ENCODE measurements around the gene PLK3. TPM values are rescaled to one million over a fixed set of nuclear protein-coding genes. Genes with fewer than 3 reads are reported as not detected.
"Not testable (repeated sequence)": the region's sequence is repeated elsewhere in the genome, so short reads cannot be mapped to it uniquely, and the experiment has no call there.

The PLK3 gene
- total RNA-seq, 2 donors from 2014 or later, result 5.2 to 15.5 TPM

DNA sequence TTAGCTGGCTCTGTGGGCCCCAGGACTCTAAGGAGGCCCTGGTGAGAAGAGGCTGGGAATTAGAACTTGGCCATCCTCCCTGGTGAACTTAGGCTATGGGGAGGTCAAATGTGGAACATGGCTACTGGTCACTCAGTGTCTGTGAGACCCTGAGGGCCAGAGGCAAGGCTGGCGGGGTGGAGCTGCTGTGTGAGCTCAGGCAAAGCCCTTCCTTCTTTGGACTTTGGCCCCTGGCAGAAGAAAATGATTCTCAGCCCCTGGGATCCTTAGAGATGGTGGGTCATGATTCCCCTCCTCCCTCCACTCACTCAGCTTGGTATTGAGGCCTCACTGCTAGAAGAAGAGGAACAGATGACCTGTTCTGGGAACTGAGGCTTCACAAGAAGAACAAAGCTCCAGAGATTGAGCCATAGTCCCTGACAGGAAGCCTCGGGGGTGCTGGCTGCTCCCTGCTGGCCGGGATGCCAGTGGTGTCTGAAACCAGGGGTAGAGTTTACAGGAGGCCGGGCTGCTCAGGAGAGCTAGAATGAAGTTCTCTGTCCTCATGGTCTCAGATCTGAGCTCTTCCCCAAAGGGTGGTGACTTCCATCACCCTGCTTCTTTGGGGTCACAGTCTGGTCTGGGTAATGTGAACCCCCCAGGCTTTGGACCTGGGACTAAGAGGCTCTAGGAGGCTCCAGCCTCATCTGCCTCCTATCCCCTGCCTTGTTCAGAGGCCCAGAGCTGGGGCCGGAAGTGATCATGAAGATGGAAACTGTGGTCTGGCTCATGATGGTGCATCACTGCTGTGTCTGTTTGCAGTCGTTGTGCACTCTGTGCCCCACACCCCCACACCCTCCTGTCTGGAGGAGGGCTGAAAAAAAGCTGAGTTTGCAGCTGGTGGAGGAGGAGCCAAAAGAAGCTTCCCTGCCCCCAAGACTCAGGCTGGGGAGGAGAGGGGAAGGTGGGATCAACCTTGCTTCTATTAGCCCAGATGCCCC, 9.1 kb downstream of the PLK3 start:
- TF ChIP-seq POLR2A (IDR thresholded peaks at IDR 0.05) (no peak), POLR2AphosphoS5 (IDR thresholded peaks at IDR 0.05) (no peak)
- Histone ChIP-seq H3K9me3 (no peaks in the 10 kb centered on the region), H3K4me3 (no peak overlapping the region), H3K27ac (peak overlapping the region; percentile 88 to 89), H3K36me3 (no peaks in the 10 kb centered on the region), H3K4me1 (replicated peaks) (peaks cover 10% of the 10 kb centered on the region), H3K27me3 (replicated peaks; ENCODE audit: insufficient read depth) (no peaks in the 10 kb centered on the region)
- DNase-seq (ENCODE audit: low spot score), result no peak
- intact Hi-C loops (cut with DNase I), result no loop called here
- WGBS, result 46% methylated on average over 6 of the region's 6 CpGs

GRCh38 chr1:44810101-44810761, 10.1 kb downstream of the PLK3 start:
- Histone ChIP-seq H3K9me3 (no peaks in the 10 kb centered on the region), H3K27me3 (replicated peaks; ENCODE audit: insufficient read depth) (no peaks in the 10 kb centered on the region), H3K4me3 (no peak overlapping the region), H3K4me1 (replicated peaks) (peaks cover 10% of the 10 kb centered on the region), H3K27ac (peak overlapping the region; percentile 88 to 89), H3K36me3 (no peaks in the 10 kb centered on the region)
- TF ChIP-seq POLR2A (IDR thresholded peaks at IDR 0.05) (no peak), POLR2AphosphoS5 (IDR thresholded peaks at IDR 0.05) (no peak)
- TF ChIP-seq, protein P1, sequence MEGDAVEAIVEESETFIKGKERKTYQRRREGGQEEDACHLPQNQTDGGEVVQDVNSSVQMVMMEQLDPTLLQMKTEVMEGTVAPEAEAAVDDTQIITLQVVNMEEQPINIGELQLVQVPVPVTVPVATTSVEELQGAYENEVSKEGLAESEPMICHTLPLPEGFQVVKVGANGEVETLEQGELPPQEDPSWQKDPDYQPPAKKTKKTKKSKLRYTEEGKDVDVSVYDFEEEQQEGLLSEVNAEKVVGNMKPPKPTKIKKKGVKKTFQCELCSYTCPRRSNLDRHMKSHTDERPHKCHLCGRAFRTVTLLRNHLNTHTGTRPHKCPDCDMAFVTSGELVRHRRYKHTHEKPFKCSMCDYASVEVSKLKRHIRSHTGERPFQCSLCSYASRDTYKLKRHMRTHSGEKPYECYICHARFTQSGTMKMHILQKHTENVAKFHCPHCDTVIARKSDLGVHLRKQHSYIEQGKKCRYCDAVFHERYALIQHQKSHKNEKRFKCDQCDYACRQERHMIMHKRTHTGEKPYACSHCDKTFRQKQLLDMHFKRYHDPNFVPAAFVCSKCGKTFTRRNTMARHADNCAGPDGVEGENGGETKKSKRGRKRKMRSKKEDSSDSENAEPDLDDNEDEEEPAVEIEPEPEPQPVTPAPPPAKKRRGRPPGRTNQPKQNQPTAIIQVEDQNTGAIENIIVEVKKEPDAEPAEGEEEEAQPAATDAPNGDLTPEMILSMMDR (IDR thresholded peaks at IDR 0.05), result no peak
- intact Hi-C loops (cut with DNase I), result no loop called here
- WGBS, result 25% methylated on average over 11 of the region's 12 CpGs
- peak; percentile 66 for DNase-seq (ENCODE audit: low spot score)

- DNase-seq (ENCODE audit: low spot score); H3K4me1 ChIP-seq (replicated peaks); H3K27ac ChIP-seq; H3K9me3 ChIP-seq; intact Hi-C loops (cut with DNase I); H3K27me3 ChIP-seq (replicated peaks; ENCODE audit: insufficient read depth); H3K36me3 ChIP-seq; H3K4me3 ChIP-seq: not testable (repeated sequence)
- WGBS, result 90% methylated on average over 4 of the region's 4 CpGs
These were observed 10.6 kb downstream of the PLK3 start for GRCh38 chr1:44810762-44811105.

- Histone ChIP-seq H3K27me3 (replicated peaks; ENCODE audit: insufficient read depth) (no peaks in the 10 kb centered on the region), H3K36me3 (no peaks in the 10 kb centered on the region), H3K4me1 (replicated peaks) (peaks cover 10% of the 10 kb centered on the region), H3K9me3 (no peaks in the 10 kb centered on the region), H3K27ac (no peak overlapping the region), H3K4me3 (no peak overlapping the region)
- TF ChIP-seq, protein P1 (IDR thresholded peaks at IDR 0.05), result no peak
- TF ChIP-seq POLR2AphosphoS5 (IDR thresholded peaks at IDR 0.05) (no peak), POLR2A (IDR thresholded peaks at IDR 0.05) (no peak)
- intact Hi-C loops (cut with DNase I), result no loop called here
- DNase-seq (ENCODE audit: low spot score), result no peak
- WGBS, result 80% methylated on average over 8 of the region's 8 CpGs
These were observed 11.1 kb downstream of the PLK3 start for GRCh38 chr1:44811234-44811633.

- no peaks in the 10 kb centered on the region for H3K27me3 ChIP-seq (replicated peaks; ENCODE audit: insufficient read depth)
- no peak for DNase-seq (ENCODE audit: low spot score)
- H3K4me1 ChIP-seq (replicated peaks), result peaks cover 8% of the 10 kb centered on the region
- intact Hi-C loops (cut with DNase I), result no loop called here
- peak overlapping the region; percentile 70 to 79 for H3K27ac ChIP-seq
- H3K9me3 ChIP-seq, result no peaks in the 10 kb centered on the region
- no peaks in the 10 kb centered on the region for H3K36me3 ChIP-seq
- WGBS, result 53% methylated on average over 47 of the region's 48 CpGs
- peak overlapping the region; percentile 34 to 43 for H3K4me3 ChIP-seq
- TF ChIP-seq POLR2AphosphoS5 (IDR thresholded peaks at IDR 0.05), result no peak
- no peak for TF ChIP-seq POLR2A (IDR thresholded peaks at IDR 0.05)
- TF ChIP-seq, protein P1 (IDR thresholded peaks at IDR 0.05), result no peak
These were observed 12.8 kb downstream of the PLK3 start for GRCh38 chr1:44812822-44813543.

DNA sequence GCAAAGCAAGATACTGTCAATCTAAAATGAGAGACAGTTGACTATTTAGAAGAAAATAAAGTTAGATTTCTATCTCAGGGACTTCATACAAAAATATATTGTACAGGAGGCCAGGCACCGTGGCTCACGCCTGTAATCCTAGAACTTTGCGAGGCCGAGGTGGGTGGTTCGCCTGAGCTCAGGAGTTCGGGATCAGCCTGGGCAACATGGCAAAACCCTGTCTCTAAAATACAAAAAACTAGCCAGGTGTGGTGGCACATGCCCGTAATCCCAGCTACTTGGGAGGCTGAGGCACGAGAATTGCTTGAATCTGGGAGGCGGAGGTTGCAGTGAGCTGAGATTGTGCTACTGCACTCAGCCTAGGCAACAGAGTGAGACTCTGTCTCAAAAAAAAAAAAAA, 15.7 kb downstream of the PLK3 start:
- DNase-seq (ENCODE audit: low spot score); H3K9me3 ChIP-seq; intact Hi-C loops (cut with DNase I); H3K27ac ChIP-seq; H3K36me3 ChIP-seq; H3K4me1 ChIP-seq (replicated peaks); H3K27me3 ChIP-seq (replicated peaks; ENCODE audit: insufficient read depth); H3K4me3 ChIP-seq: not testable (repeated sequence)
- whole genome bisulfite sequencing, result 87% methylated on average over 9 of the region's 9 CpGs
